ENCODE data around the gene UAP1L1. TPM values are rescaled to one million over a fixed set of nuclear protein-coding genes. Genes with fewer than 3 reads are reported as not detected.
A peak's percentile ranks its signal among the peaks of the same experiment; 100 is the strongest.
"Not testable (repeated sequence)": the region's sequence is repeated elsewhere in the genome, so short reads cannot be mapped to it uniquely, and the experiment has no call there.

UAP1L1 gene
- total RNA-seq, 2 donors from 2014 or later, result 7.5 to 28.2 TPM

- DNase-seq (ENCODE audit: low spot score in 2 of 2) (no peak), ATAC-seq (no peak)
- H3K36me3 Mint-ChIP-seq, result no peaks in the 10 kb centered on the region
- H3K9me3 Mint-ChIP-seq, result no peaks in the 10 kb centered on the region
- H3K27ac Mint-ChIP-seq, result no peak overlapping the region
Observed at GRCh38 chr9:137052293-137052692, 25.0 kb upstream of the UAP1L1 start.

GRCh38 chr9:137052998-137053943 is 24.0 kb upstream of the UAP1L1 start:
- no peaks in the 10 kb centered on the region for H3K36me3 Mint-ChIP-seq
- H3K27ac Mint-ChIP-seq, result no peak overlapping the region
- DNase-seq (ENCODE audit: low spot score in 2 of 2) (no peak), ATAC-seq (no peak)
- H3K9me3 Mint-ChIP-seq, result no peaks in the 10 kb centered on the region

GRCh38 chr9:137053944-137054931 is 23.1 kb upstream of the UAP1L1 start, which contains the start of gene ENTPD2:
TSS of gene ENTPD2 (minus strand) at chr9:137054061. CDS start at chr9:137053997, 64 bp downstream.
- peak; percentile 66 to 71 for ATAC-seq
- no peaks in the 10 kb centered on the region for H3K36me3 Mint-ChIP-seq
- no peak for DNase-seq (ENCODE audit: low spot score in 2 of 2)
- H3K27ac Mint-ChIP-seq, result no peak within 1 kb of the TSS
- H3K9me3 Mint-ChIP-seq, result no peaks in the 10 kb centered on the region

- Mint-ChIP-seq H3K36me3 (no peaks in the 10 kb centered on the region), H3K9me3 (no peaks in the 10 kb centered on the region), H3K27ac (no peak overlapping the region)
- ATAC-seq (no peak), DNase-seq (ENCODE audit: low spot score in 2 of 2) (no peak)
Observed at GRCh38 chr9:137054932-137055384, 22.4 kb upstream of the UAP1L1 start.

GRCh38 chr9:137055385-137056364 is 21.6 kb upstream of the UAP1L1 start:
- DNase-seq (ENCODE audit: low spot score in 2 of 2) (no peak), ATAC-seq (no peak)
- H3K27ac Mint-ChIP-seq, result no peak overlapping the region
- H3K36me3 Mint-ChIP-seq, result no peaks in the 10 kb centered on the region
- H3K9me3 Mint-ChIP-seq, result no peaks in the 10 kb centered on the region

- no peak overlapping the region for H3K27ac Mint-ChIP-seq
- no peaks in the 10 kb centered on the region for H3K36me3 Mint-ChIP-seq
- ATAC-seq (no peak), DNase-seq (ENCODE audit: low spot score in 2 of 2) (no peak)
- H3K9me3 Mint-ChIP-seq, result no peaks in the 10 kb centered on the region
Observed at GRCh38 chr9:137056739-137057415, 20.4 kb upstream of the UAP1L1 start.

- H3K9me3 Mint-ChIP-seq, result no peaks in the 10 kb centered on the region
- no peak overlapping the region for H3K27ac Mint-ChIP-seq
- ATAC-seq, result no peak
- H3K36me3 Mint-ChIP-seq, result no peaks in the 10 kb centered on the region
- no peak for DNase-seq (ENCODE audit: low spot score in 2 of 2)
Observed at GRCh38 chr9:137057545-137057944, 19.8 kb upstream of the UAP1L1 start.

- Mint-ChIP-seq H3K36me3 (no peaks in the 10 kb centered on the region), H3K9me3 (no peaks in the 10 kb centered on the region), H3K27ac (no peak overlapping the region)
- ATAC-seq (no peak), DNase-seq (ENCODE audit: low spot score in 2 of 2) (no peak)
Observed at GRCh38 chr9:137058521-137059234, 18.6 kb upstream of the UAP1L1 start.

- Mint-ChIP-seq H3K9me3 (no peaks in the 10 kb centered on the region), H3K27ac (peak overlapping the region in 1 of 2 donors; percentile 17), H3K36me3 (no peaks in the 10 kb centered on the region)
- DNase-seq (ENCODE audit: low spot score in 2 of 2) (no peak), ATAC-seq (no peak)
Observed at GRCh38 chr9:137062384-137062783, 14.9 kb upstream of the UAP1L1 start.

- not testable (repeated sequence) for H3K36me3 Mint-ChIP-seq; H3K9me3 Mint-ChIP-seq; DNase-seq (ENCODE audit: low spot score in 2 of 2); H3K27ac Mint-ChIP-seq; ATAC-seq
Observed at GRCh38 chr9:137062798-137063197, 14.5 kb upstream of the UAP1L1 start.

GRCh38 chr9:137063311-137064026 is 13.8 kb upstream of the UAP1L1 start:
- Mint-ChIP-seq H3K9me3 (no peaks in the 10 kb centered on the region), H3K27ac (no peak overlapping the region), H3K36me3 (no peaks in the 10 kb centered on the region)
- DNase-seq (ENCODE audit: low spot score in 2 of 2), result no peak
- ATAC-seq, result no peak

GRCh38 chr9:137064027-137064879 is 13.1 kb upstream of the UAP1L1 start:
- Mint-ChIP-seq H3K36me3 (no peaks in the 10 kb centered on the region), H3K9me3 (no peaks in the 10 kb centered on the region), H3K27ac (no peak overlapping the region)
- DNase-seq (ENCODE audit: low spot score in 2 of 2), result peak in 1 of 2 donors; percentile 78
- ATAC-seq, result peak in 1 of 2 donors; percentile 31

GRCh38 chr9:137064880-137065164 is 12.5 kb upstream of the UAP1L1 start:
- H3K36me3 Mint-ChIP-seq, result no peaks in the 10 kb centered on the region
- H3K9me3 Mint-ChIP-seq, result no peaks in the 10 kb centered on the region
- no peak for ATAC-seq
- no peak overlapping the region for H3K27ac Mint-ChIP-seq
- DNase-seq (ENCODE audit: low spot score in 2 of 2), result no peak

Data from activated naive CD4-positive, alpha-beta T cell treated with anti-CD3 and anti-CD28 coated beads, Interleukin-2, amount 50 U/mL, for 72 hours (primary cell).